ENCODE results near the gene MRPL55.

- no peak for TF ChIP-seq EZH2phosphoT487 (IDR thresholded peaks at IDR 0.05; ENCODE audit: insufficient read depth, low read depth)
- no peak for TF ChIP-seq EZH2 (IDR thresholded peaks at IDR 0.05; ENCODE audit: insufficient read depth, poor library complexity, severe bottlenecking)
Measured at GRCh38 chr1:228156515-228156881, 47.4 kb upstream of the MRPL55 start.
